Muscle layer of colon (tissue), 2 donors: Measurements from ENCODE around the gene FRMD1.

Experiments used
- H3K27ac ChIP-seq: one replicate; pipeline ENCODE4 v1.7.0; 2013; ENCODE audit warnings: low read depth, mild to moderate bottlenecking, low read length, moderate library complexity
- H3K27me3 ChIP-seq, 2 donors: one replicate each; pipeline ENCODE4 v1.7.0; 2013; ENCODE audit warnings: low read length in 2 of 2, mild to moderate bottlenecking in 2 of 2; ENCODE audit not compliant: insufficient read depth in 2 of 2, control insufficient read depth in 1 of 2
- H3K36me3 ChIP-seq: one replicate; pipeline ENCODE4 v1.7.0; 2013; ENCODE audit warnings: mild to moderate bottlenecking, low read length; ENCODE audit not compliant: insufficient read depth
- H3K4me1 ChIP-seq: one replicate; pipeline ENCODE4 v1.7.0; 2013; ENCODE audit warnings: mild to moderate bottlenecking, low read length; ENCODE audit not compliant: insufficient read depth
- H3K4me3 ChIP-seq, 2 donors: one replicate each; pipeline ENCODE4 v1.7.0; 2013; ENCODE audit warnings: low read length in 2 of 2, low read depth in 1 of 2, mild to moderate bottlenecking in 1 of 2, moderate library complexity in 1 of 2
- H3K9ac ChIP-seq: one replicate; pipeline ENCODE4 v1.7.0; 2013; ENCODE audit warnings: low read length
- H3K9me3 ChIP-seq: one replicate; pipeline ENCODE4 v1.7.0; 2013; ENCODE audit warnings: mild to moderate bottlenecking, low read length
- donor health status: abdominal sarcoma.
- donor health status: Adenocarcinoma of cecum.

Gene FRMD1

DNA sequence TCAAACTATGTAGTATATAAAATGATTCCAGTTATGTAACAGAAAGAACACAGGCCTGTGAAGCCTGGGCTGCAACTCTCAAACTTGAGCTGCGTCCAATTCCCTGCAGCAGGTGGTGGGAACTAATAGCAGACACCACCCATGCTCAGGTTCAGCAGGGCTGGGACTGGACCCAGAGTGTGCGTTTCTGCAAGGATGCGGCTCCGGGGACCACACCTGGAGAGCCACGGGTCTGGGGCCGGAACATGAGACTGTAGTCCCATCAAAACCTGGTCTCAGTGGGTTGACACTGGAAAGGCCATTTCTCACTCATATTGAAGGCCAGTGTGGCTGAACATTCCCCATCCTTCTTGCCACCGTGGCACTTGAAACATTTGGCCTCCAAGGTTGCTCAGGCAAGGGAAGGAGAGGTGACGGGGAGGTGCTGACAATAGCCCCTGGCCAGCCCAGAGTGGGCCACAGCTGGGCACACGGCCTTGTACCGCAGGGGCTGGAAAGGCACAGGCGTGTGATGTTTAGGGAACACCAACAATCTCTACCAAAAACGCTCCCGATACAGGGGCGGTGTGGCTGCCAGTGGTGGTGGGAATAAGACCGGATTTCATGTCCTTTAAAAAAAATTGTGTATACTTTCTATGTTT is 38.0 kb downstream of the FRMD1 start:
- Histone ChIP-seq H3K27me3 (no peaks in the 10 kb centered on the region), H3K4me1 (no peaks in the 10 kb centered on the region), H3K9me3 (no peaks in the 10 kb centered on the region), H3K4me3 (no peak overlapping the region), H3K9ac (no peak overlapping the region), H3K36me3 (no peaks in the 10 kb centered on the region), H3K27ac (no peak overlapping the region)

DNA sequence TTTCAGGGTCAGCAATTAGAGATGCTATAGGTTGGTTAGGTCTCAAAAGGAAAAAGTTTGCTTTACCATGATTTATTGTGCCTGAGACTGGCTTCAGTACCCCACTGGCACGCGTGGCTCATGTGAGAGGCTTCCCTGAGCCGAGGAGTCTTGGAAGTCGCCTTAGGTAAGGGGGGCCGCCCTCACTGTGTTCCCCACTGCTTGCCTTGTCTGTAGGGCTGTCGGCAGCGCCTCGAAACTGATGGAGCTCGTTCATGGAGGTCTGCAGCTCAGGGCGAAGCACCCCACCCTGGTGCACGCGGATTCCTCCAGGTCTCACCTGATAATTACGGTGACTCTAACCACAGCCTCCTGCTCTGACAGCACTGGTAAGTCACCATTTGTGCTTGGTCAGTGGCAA is 39.2 kb downstream of the FRMD1 start:
- Histone ChIP-seq H3K27me3 (no peaks in the 10 kb centered on the region), H3K9me3 (no peaks in the 10 kb centered on the region), H3K27ac (no peak overlapping the region), H3K9ac (no peak overlapping the region), H3K36me3 (no peaks in the 10 kb centered on the region), H3K4me3 (no peak overlapping the region), H3K4me1 (no peaks in the 10 kb centered on the region)

DNA sequence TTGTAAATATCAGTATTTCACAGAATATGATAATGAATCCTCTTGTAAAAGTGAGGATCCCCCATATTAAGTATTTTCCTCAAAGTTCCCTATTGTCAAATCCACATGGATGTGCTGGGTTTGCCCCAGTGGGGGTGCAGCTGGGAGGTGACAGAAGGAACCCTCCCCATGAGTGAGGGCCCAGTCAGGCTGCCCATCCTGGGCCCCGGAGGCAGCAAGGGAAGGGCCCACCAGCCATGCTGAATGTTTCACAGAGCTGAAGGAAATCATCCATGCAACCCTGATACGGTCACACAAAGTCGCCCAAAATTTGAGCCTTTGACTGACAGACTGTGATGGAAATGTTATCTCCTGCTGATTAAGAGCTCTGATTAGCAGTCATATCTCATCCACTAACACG is 39.7 kb downstream of the FRMD1 start:
- no peak overlapping the region for H3K4me3 ChIP-seq
- no peaks in the 10 kb centered on the region for H3K4me1 ChIP-seq
- no peak overlapping the region for H3K9ac ChIP-seq
- H3K27me3 ChIP-seq, result no peaks in the 10 kb centered on the region
- no peaks in the 10 kb centered on the region for H3K36me3 ChIP-seq
- no peak overlapping the region for H3K27ac ChIP-seq
- H3K9me3 ChIP-seq, result no peaks in the 10 kb centered on the region

DNA sequence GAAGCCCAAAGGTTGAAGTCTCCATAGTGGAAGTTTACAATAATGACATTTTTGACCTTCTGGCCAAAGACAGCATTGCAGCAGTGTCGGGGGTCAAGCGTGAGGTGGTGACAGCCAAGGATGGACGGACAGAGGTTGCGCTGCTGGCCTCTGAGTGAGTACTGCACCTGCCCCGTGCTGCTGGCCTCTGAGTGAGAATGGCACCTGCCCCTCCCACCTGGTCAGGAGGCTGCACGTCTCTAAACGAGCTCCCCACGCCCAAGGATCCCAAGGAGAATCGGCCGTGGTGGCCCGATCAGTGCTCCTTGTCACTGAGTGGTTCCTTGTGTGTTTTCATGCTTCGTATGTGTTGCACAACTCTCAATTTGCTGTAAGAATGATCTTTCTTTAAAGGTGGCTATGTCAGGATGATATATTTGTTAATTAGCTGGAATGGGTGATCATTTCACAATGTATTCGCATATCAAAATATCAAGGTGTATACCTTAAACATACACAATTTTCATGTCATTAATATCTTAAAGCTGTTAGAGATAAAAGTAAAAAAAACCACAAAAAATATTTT is 40.4 kb downstream of the FRMD1 start:
- Histone ChIP-seq H3K27ac (no peak overlapping the region), H3K27me3 (no peaks in the 10 kb centered on the region), H3K4me3 (no peak overlapping the region), H3K9me3 (no peaks in the 10 kb centered on the region), H3K4me1 (no peaks in the 10 kb centered on the region), H3K36me3 (no peaks in the 10 kb centered on the region), H3K9ac (no peak overlapping the region)

DNA sequence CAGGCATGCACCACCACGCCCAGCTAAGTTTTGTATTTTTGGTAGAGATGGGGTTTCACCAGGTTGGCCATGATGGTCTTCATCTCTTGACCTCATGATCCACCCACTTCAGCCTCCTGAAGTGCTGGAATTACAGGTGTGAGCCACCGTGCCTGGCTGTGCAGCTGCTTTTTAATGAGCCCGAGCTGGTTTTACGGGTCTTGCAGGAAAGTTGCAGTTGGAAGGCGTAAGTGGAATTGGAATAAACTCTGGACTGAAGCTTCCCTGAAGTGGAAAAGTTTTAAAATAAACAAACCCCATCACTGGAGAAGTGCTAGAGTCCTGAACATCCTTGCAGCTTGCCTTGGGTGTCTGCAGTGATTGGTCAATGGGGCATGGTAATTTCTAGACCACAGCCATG is 41.2 kb downstream of the FRMD1 start:
- Histone ChIP-seq H3K4me1 (no peaks in the 10 kb centered on the region), H3K27ac (no peak overlapping the region), H3K9ac (no peak overlapping the region), H3K27me3 (no peaks in the 10 kb centered on the region), H3K4me3 (no peak overlapping the region), H3K9me3 (no peaks in the 10 kb centered on the region), H3K36me3 (no peaks in the 10 kb centered on the region)

DNA sequence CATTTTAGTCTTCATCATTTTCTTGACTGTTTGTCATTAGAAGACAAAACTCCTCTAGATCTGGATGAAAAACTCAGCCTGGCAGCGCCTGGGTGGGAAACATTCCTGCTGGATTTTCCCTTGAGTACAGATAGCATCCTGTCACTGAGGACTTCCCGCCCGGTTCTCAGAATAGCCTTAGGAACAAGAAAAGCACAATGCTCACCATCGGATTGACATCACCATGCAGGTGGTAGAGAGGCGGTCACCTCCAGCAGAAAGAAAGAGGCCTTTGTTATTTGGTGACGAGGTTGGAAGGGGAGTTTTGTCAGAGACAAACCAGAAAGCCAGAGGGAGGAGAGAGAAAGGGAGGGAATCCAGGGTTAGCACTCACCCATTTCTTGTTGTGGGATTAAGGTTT is 41.8 kb downstream of the FRMD1 start:
- Histone ChIP-seq H3K27ac (no peak overlapping the region), H3K4me3 (no peak overlapping the region), H3K36me3 (no peaks in the 10 kb centered on the region), H3K4me1 (no peaks in the 10 kb centered on the region), H3K9me3 (no peaks in the 10 kb centered on the region), H3K27me3 (no peaks in the 10 kb centered on the region), H3K9ac (no peak overlapping the region)

DNA sequence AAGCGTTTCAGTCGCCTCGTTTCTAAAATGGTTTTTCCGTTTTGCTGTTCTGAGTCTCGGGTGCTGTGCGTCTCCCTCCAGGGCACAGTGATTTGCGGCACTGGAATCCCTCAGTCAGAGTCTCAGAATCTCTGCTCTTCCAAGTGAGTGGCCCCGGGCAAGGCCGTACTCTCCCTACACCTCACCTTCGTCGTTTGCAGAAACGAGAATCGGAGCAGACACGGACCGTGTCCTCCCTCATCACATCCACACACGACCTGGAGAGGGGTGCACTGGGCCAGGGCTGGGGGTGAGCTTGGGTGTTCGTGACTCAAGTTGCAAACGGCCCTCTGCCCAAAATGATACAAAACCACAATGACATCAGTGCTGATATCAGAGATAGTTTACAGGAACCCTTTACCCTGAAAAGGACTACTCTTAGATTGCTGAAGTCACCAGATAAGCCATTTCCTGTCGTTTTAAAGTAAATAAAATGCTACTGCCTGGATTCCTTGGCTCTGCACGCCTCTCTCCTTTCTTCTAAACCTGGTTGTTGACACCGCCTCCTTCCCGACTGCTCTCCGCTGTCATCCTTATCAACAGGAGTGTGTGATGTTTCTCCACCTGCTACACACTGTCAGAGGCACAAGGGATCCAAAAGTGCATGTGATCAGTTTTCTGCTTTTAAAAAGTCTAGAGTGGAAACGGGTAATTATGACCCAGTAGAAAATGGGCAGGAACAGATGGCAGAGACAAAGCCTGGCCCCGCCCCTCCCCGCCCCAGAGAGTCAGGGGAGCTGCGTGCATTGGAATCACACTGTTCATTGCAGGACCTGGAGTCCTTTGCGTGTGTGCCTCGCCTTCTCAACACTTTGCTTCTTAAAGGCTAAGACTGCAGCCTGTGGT is 43.1 kb downstream of the FRMD1 start:
- no peaks in the 10 kb centered on the region for H3K27me3 ChIP-seq
- H3K4me3 ChIP-seq, result peak overlapping the region; percentile 14 to 61
- peak overlapping the region; percentile 12 for H3K27ac ChIP-seq
- H3K4me1 ChIP-seq, result no peaks in the 10 kb centered on the region
- no peaks in the 10 kb centered on the region for H3K36me3 ChIP-seq
- no peaks in the 10 kb centered on the region for H3K9me3 ChIP-seq
- H3K9ac ChIP-seq, result no peak overlapping the region

DNA sequence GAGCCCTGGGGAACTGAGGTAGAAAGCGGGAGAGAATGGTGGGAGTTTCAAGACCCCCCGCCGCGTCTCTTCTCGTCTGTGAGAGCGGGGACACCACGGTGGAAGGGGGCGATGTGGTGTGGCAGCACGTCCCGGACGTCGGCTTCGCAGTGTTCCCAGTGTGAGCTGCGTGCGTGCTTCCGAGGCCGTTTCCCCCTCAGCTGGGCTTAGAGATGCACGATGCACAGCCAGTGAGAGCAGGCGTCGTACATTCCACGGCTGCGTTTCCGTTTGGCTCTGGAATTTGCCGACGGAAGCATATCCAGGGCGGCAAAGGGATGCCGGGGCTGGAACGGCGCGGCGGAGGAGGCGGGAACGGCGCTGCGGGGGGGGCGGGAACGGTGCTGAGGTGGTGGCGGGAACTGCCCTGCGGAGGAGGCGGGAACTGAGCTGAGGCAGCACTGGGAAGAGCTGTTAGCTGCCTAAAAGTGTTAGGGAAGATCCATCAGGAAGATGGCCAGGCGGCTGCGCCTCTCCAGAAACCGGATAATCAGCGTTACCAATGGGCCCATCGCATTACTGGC is 43.8 kb downstream of the FRMD1 start:
- H3K4me3 ChIP-seq, result peak overlapping the region; percentile 14 to 61
- H3K9me3 ChIP-seq, result no peaks in the 10 kb centered on the region
- H3K36me3 ChIP-seq, result no peaks in the 10 kb centered on the region
- no peaks in the 10 kb centered on the region for H3K27me3 ChIP-seq
- H3K4me1 ChIP-seq, result no peaks in the 10 kb centered on the region
- peak overlapping the region; percentile 12 for H3K27ac ChIP-seq
- no peak overlapping the region for H3K9ac ChIP-seq

DNA sequence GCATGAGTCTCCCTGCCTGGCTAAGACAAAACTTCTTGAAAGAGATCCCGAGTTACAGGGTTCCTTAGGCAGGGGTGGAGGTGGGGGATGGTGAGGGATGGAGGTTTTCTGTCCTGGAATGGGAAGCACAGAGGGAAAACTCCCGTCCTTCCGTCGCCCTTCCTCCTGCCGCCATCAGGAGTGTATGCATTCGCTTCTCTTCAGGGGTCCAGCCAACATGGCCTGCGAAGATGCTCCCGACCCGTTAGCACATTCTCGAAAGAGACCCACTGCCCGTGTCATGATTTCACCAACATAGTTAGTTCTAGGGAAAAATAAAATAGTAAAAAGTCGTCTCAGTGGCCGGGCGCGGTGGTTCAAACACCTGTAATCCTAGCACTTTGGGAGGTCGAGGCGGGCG is 44.5 kb downstream of the FRMD1 start:
- Histone ChIP-seq H3K27ac (no peak overlapping the region), H3K4me3 (no peak overlapping the region), H3K4me1 (no peaks in the 10 kb centered on the region), H3K36me3 (no peaks in the 10 kb centered on the region), H3K9me3 (no peaks in the 10 kb centered on the region), H3K9ac (no peak overlapping the region), H3K27me3 (no peaks in the 10 kb centered on the region)

DNA sequence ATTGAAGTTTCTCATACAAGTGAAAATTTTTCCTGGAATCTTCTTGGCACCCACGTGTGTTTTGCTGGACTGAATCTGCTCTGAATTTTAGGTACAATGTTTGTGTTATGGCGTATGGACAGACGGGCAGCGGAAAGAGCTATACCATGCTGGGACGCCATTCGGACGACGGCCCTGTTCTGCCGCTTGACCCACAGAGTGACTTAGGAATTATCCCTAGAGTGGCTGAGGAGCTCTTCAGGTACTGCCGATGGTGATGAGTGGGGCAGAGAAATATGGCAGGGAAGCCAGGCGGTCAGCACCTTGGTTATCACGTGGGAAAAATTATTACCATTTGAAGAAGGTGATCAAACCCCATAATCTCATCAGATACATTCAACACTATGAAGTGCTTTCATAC is 45.2 kb downstream of the FRMD1 start:
- Histone ChIP-seq H3K27ac (no peak overlapping the region), H3K9ac (no peak overlapping the region), H3K36me3 (no peaks in the 10 kb centered on the region), H3K4me1 (no peaks in the 10 kb centered on the region), H3K9me3 (no peaks in the 10 kb centered on the region), H3K4me3 (no peak overlapping the region), H3K27me3 (no peaks in the 10 kb centered on the region)

DNA sequence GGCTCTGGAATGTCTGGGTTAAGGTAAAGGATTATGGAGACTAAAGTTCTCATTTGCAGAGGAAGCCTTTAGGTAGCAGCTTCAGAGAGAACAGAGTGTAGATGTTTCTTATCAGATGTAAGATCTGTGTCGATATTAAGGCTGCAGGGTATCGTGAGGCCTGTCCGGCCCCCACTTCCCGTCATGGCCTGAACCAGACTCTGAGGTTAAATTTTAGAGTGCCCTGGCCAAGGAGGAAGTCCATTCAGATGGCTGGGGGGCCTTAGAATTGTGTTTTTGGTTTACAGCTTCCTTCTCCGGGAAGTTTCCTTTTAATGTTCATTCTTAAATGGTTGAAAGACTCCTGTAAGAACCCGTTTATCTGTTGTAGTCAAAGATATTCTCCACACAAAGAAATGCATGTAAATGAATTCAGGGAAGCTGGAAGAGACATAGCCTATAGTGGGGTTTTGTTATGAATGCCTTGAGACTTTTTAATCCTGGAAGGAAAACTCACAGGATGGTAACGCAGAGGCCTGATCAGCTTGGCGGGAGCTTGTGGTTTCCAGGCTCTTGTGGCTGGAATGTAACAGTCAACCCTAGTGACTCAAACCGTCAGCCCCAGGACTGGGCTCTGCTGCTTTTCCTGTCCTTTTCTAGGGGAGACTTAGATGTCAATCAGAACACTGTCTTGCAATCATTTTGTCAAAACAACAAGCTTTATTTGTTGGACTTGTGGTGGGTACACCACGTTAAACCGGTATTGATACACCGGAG is 46.8 kb downstream of the FRMD1 start:
- no peak overlapping the region for H3K4me3 ChIP-seq
- H3K9me3 ChIP-seq, result no peaks in the 10 kb centered on the region
- no peaks in the 10 kb centered on the region for H3K36me3 ChIP-seq
- no peak overlapping the region for H3K9ac ChIP-seq
- H3K27me3 ChIP-seq, result no peaks in the 10 kb centered on the region
- no peaks in the 10 kb centered on the region for H3K4me1 ChIP-seq
- no peak overlapping the region for H3K27ac ChIP-seq
